Left cardiac atrium (tissue), 4 donors: ENCODE results near the gene PLPPR1. TPM values are rescaled to one million over a fixed set of nuclear protein-coding genes. Genes with fewer than 3 reads are reported as not detected.

Source experiments
- ATAC-seq, 2 donors: fragments of 200-7000 bp; cut with Tn5 transposase; one replicate each; pipeline ENCODE4 v1.9.1; 2020; ENCODE audit warnings: mild to moderate bottlenecking in 2 of 2, moderate library complexity in 2 of 2
- DNase-seq: peaks from one replicate; pipeline ENCODE4 v3.0.0-alpha.2; 2020
- intact Hi-C, 2 donors: fragments of 100-400 bp; cut with DNase I; formaldehyde crosslinking; loops; one replicate each; pipeline versions ENCODE4 v1.14.1 to v1.15.1; 2022 to 2023
- long read RNA-seq: library from polyadenylated mRNA; unstranded; transcript quantifications from one replicate; pipeline ENCODE4 v2.0.0, GENCODE V29; 2021
- total RNA-seq, 2 donors: library from RNA; stranded (reverse); fragmentation: NEBNext Ultra II Directional; extraction: Animal tissue kit (Norgen Biotek cat#: 25700); gene quantifications; one replicate each; pipeline ENCODE4 v1.2.1, GENCODE V29; 2021
- donor health status: DM: no; HTN: yes; CAD: no.
- donor health status: DM: no; HTN: yes; CAD: no; lungs with severe emphysema.
- donor health status: DM: yes; HTN: yes; CAD: no.
- donor health status: Dilated cardiomyopathy.

The PLPPR1 gene
- under 1 TPM in 1 of 2 donors, not detected in 1; 0.18 TPM for total RNA-seq
- long read RNA-seq = 0 reads

GRCh38 chr9:101028346-101029314 lies at the start of gene PLPPR1:
PLPPR1 (plus strand) TSS chr9:101028727.
- DNase-seq (peak; percentile 25), ATAC-seq (peak; percentile 89 to 96)
- intact Hi-C loops = no loop called here

- no peak for ATAC-seq
- DNase-seq = no peak
- intact Hi-C loops = no loop called here
These were observed 38.8 kb upstream of the PLPPR1 start for GRCh38 chr9:100989731-100990130.

- DNase-seq (no peak), ATAC-seq (no peak)
- intact Hi-C loops = no loop called here
These were observed 37.7 kb upstream of the PLPPR1 start for GRCh38 chr9:100990605-100991381.

- intact Hi-C loops = no loop called here
- DNase-seq (no peak), ATAC-seq (no peak)
These were observed 35.9 kb upstream of the PLPPR1 start for GRCh38 chr9:100992632-100993031.

GRCh38 chr9:100999906-101000544 lies 28.5 kb upstream of the PLPPR1 start:
- intact Hi-C loops = no loop called here
- DNase-seq (no peak), ATAC-seq (no peak)

- intact Hi-C loops = no loop called here
- DNase-seq (no peak), ATAC-seq (no peak)
These were observed 23.3 kb upstream of the PLPPR1 start for GRCh38 chr9:101005246-101005645.

GRCh38 chr9:101014566-101014965 lies 14.0 kb upstream of the PLPPR1 start:
- no peak for ATAC-seq
- intact Hi-C loops = loop anchor here in 1 of 2 donors (10.0 kb wide), 1 partner anchor 60 kb away; no protein-coding TSS in a partner anchor
- no peak for DNase-seq

- DNase-seq = no peak
- no peak for ATAC-seq
- intact Hi-C loops = loop anchor here in 1 of 2 donors (10.0 kb wide), 1 partner anchor 64 kb away; no protein-coding TSS in a partner anchor
These were observed 10.1 kb upstream of the PLPPR1 start for GRCh38 chr9:101018467-101018866.

GRCh38 chr9:101022704-101023103 lies 5.8 kb upstream of the PLPPR1 start:
- DNase-seq = no peak
- no peak for ATAC-seq
- intact Hi-C loops = no loop called here

GRCh38 chr9:101025940-101026339 lies 2.6 kb upstream of the PLPPR1 start:
- intact Hi-C loops = no loop called here
- ATAC-seq = no peak
- DNase-seq = no peak

GRCh38 chr9:101026824-101027223 lies 1.7 kb upstream of the PLPPR1 start:
- no peak for ATAC-seq
- no peak for DNase-seq

GRCh38 chr9:101027236-101027635 lies 1.3 kb upstream of the PLPPR1 start:
- DNase-seq (no peak), ATAC-seq (no peak)
- intact Hi-C loops = no loop called here

More at GRCh38 chr9:101026824-101027223, 1.7 kb upstream of the PLPPR1 start:
- intact Hi-C loops = no loop called here

GRCh38 chr9:101027733-101028345 lies 688 bp upstream of the PLPPR1 start:
- intact Hi-C loops = no loop called here
- ATAC-seq (no peak), DNase-seq (no peak)

- DNase-seq = no peak
- intact Hi-C loops = no loop called here
- peak; percentile 16 to 18 for ATAC-seq
These were observed 973 bp downstream of the PLPPR1 start for GRCh38 chr9:101029315-101030085.

- intact Hi-C loops = no loop called here
These were observed 1.5 kb downstream of the PLPPR1 start for GRCh38 chr9:101030086-101030391.

GRCh38 chr9:101032426-101032825 lies 3.9 kb downstream of the PLPPR1 start:
- ATAC-seq = no peak
- no peak for DNase-seq
- intact Hi-C loops = no loop called here

More at GRCh38 chr9:101030086-101030391, 1.5 kb downstream of the PLPPR1 start:
- DNase-seq (no peak), ATAC-seq (no peak)

- no peak for DNase-seq
- intact Hi-C loops = no loop called here
- ATAC-seq = no peak
These were observed 5.7 kb downstream of the PLPPR1 start for GRCh38 chr9:101034222-101034621.

- intact Hi-C loops = no loop called here
- DNase-seq = no peak
- no peak for ATAC-seq
These were observed 6.6 kb downstream of the PLPPR1 start for GRCh38 chr9:101035098-101035497.
